Naive thymus-derived CD4-positive, alpha-beta T cell (primary cell): ENCODE data around the gene CHAT. TPM values are rescaled to one million over a fixed set of nuclear protein-coding genes. Genes with fewer than 3 reads are reported as not detected.

Experiments used
- ATAC-seq: fragments of 150-1000 bp; cut with Tn5 transposase; 2 replicates; pipeline ENCODE4 v1.10.0; 2021; ENCODE audit warnings: mild to moderate bottlenecking, moderate library complexity
- CTCF ChIA-PET: fragments of 350-600 bp; sonication (Branson Sonifier 250); formaldehyde crosslinking; loops from one replicate; lab custom pipeline; 2021; ENCODE audit warnings: antibody characterized with exemption; lab: Charles Lee
- POLR2A ChIA-PET: fragments of 350-600 bp; sonication (Branson Sonifier 250); formaldehyde crosslinking; loops from one replicate; lab custom pipeline; 2021; ENCODE audit warnings: antibody characterized with exemption, inconsistent platforms; lab: Charles Lee
- DNase-seq, 9 donors: peaks; one replicate each; pipeline versions ENCODE4 v3.0.0 to v3.0.0-alpha.2; 2020 to 2022; ENCODE audit warnings: mixed read lengths in 1 of 9
- H3K27ac ChIP-seq: one replicate; pipeline ENCODE4 v1.7.0; 2013; ENCODE audit warnings: mild to moderate bottlenecking, low read depth, low read length, moderate library complexity
- H3K27me3 ChIP-seq, 2 donors: one replicate each; pipeline ENCODE4 v1.7.0; 2013; ENCODE audit warnings: low read length in 2 of 2, mild to moderate bottlenecking in 2 of 2, moderate library complexity in 2 of 2; ENCODE audit not compliant: control insufficient read depth in 2 of 2, insufficient read depth in 2 of 2
- H3K36me3 ChIP-seq, 3 experiments: 1 replicate in 2 of 3; 2 replicates in 1 of 3; pipeline ENCODE4 v1.7.0; 2013; ENCODE audit warnings: low read length in 3 of 3, mild to moderate bottlenecking in 3 of 3, moderate library complexity in 1 of 3; ENCODE audit not compliant: insufficient read depth in 3 of 3, control insufficient read depth in 2 of 3
- H3K4me1 ChIP-seq, 2 donors: one replicate each; pipeline ENCODE4 v1.7.0; 2013; ENCODE audit warnings: low read length in 2 of 2, mild to moderate bottlenecking in 2 of 2, moderate library complexity in 1 of 2; ENCODE audit not compliant: control insufficient read depth in 2 of 2, insufficient read depth in 2 of 2
- H3K4me3 ChIP-seq: 2 replicates; pipeline ENCODE4 v1.7.0; 2013; ENCODE audit warnings: mild to moderate bottlenecking, low read length
- H3K9me3 ChIP-seq, 3 experiments: 1 replicate in 2 of 3; 2 replicates in 1 of 3; pipeline ENCODE4 v1.7.0; 2013; ENCODE audit warnings: low read length in 3 of 3; ENCODE audit not compliant: control insufficient read depth in 2 of 3
- H3K27ac Mint-ChIP-seq, 9 donors: one replicate each; pipeline ENCODE4 v1.8.0; 2020 to 2022; ENCODE audit warnings: mixed read lengths in 9 of 9, mild to moderate bottlenecking in 8 of 9, moderate library complexity in 5 of 9, inconsistent platforms in 2 of 9
- H3K27me3 Mint-ChIP-seq, 5 donors: one replicate each; pipeline ENCODE4 v1.8.0; 2021 to 2022; ENCODE audit warnings: mixed read lengths in 5 of 5, mild to moderate bottlenecking in 1 of 5
- H3K36me3 Mint-ChIP-seq, 5 donors: one replicate each; pipeline ENCODE4 v1.8.0; 2020 to 2022; ENCODE audit warnings: mixed read lengths in 5 of 5, mild to moderate bottlenecking in 3 of 5, inconsistent platforms in 1 of 5
- H3K4me1 Mint-ChIP-seq, 7 donors: one replicate each; pipeline ENCODE4 v1.8.0; 2020 to 2022; ENCODE audit warnings: mixed read lengths in 7 of 7, mild to moderate bottlenecking in 3 of 7, inconsistent platforms in 1 of 7
- H3K4me3 Mint-ChIP-seq, 10 donors: one replicate each; pipeline ENCODE4 v1.8.0; 2020 to 2022; ENCODE audit warnings: mild to moderate bottlenecking in 10 of 10, mixed read lengths in 10 of 10, moderate library complexity in 6 of 10, inconsistent platforms in 2 of 10
- H3K9me3 Mint-ChIP-seq, 11 donors: one replicate each; pipeline ENCODE4 v1.8.0; 2020 to 2022; ENCODE audit warnings: mixed read lengths in 11 of 11, mild to moderate bottlenecking in 4 of 11, inconsistent platforms in 1 of 11, moderate library complexity in 1 of 11
- intact Hi-C, 2 donors: fragments of 100-400 bp; cut with micrococcal nuclease; formaldehyde crosslinking; loops; one replicate each; pipeline ENCODE4 v1.15.1; 2023
- polyA plus RNA-seq, 2 donors: library from polyadenylated mRNA; unstranded; fragments of 300-500 nt; fragmentation: Illumina TruSeq; gene quantifications; one replicate each; pipeline ENCODE4 v1.2.3, GENCODE V29; 2021
- total RNA-seq, 6 experiments: library from RNA in 5 of 6; stranded (reverse) in 5 of 6; gene quantifications; 1 replicate in 5 of 6; 2 replicates in 1 of 6; pipeline ENCODE4 v1.2.3 and lab custom pipeline; 2021 to 2026

CHAT gene
- total and polyA plus RNA-seq, 7 experiments from 2014 or later, result not detected

DNA sequence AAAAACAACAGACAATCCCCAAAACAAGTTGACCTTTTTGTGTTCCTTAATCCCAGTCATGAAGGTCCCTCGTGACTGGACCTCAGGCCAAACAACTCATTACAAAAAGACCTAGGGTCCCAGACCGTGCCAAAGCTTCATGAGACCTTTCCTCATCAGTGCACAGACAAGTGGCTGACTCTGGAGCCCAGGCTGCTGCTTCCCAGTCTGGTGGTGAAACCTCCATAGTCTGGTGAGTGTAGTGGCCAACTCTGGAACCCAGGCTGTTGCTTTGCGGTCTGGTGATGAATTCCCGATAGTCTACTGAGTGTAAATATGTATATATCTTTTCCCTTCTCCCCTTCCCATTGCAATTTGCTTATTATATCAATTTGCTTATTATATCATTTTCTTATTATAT lies 25.9 kb upstream of the CHAT start:
- Mint-ChIP-seq H3K4me3 (no peak overlapping the region), H3K9me3 (peaks cover 0 to 12% (median 2%) of the 10 kb centered on the region in 11 donors), H3K27me3 (peaks cover 26 to 48% (median 41%) of the 10 kb centered on the region in 5 donors), H3K36me3 (no peaks in the 10 kb centered on the region), H3K4me1 (peaks cover 0 to 1% (median 0%) of the 10 kb centered on the region in 7 donors), H3K27ac (no peak overlapping the region)
- Histone ChIP-seq H3K36me3 (no peaks in the 10 kb centered on the region), H3K9me3 (no peaks in the 10 kb centered on the region), H3K4me3 (no peak overlapping the region), H3K27me3 (no peaks in the 10 kb centered on the region), H3K27ac (no peak overlapping the region), H3K4me1 (no peaks in the 10 kb centered on the region)
- ATAC-seq (no peak), DNase-seq (no peak)
- ChIA-PET CTCF (no interaction called here), POLR2A (no interaction called here)
- intact Hi-C loops, result no loop called here

DNA sequence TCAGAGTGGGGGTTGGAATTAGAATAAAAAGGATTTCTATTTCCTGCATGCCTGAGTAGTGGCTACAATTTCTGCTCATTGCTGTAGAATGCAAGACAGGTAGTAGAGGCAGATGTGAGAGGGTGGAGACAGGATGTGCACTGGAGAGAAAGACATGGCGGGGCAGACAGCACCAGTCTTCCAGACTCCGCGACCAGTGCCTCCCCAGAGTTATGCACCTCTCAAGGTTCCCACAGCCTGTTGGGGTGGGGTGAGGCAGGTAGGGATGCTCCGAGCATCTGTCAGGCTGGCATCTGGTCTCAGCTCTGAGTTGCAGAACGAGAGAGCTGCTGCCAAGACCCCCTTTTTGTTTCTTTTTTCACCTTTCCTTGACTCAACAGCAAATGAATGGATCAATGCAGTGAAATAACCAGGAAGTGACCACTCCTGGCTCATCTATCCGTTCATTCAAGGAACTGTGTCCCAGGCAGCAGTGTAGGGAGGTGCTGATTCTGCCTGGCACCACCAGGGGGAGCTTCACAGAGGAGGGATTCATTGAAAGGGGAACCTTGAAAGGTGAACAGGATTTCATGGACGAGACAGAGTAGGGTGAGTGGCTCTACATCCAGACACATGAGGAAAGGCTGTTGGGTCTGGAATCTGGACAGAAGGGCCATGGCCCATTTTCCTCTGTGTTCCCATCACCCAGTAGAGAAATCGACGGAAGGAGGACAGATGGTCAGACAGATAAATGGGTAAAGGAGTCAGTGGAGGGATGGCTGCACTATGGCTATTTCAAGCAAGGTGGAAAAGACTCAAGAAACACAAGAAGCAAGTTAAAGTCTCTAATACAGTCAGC lies 20.9 kb upstream of the CHAT start:
- Mint-ChIP-seq H3K27ac (no peak overlapping the region), H3K4me1 (peaks cover 0 to 9% (median 4%) of the 10 kb centered on the region in 7 donors), H3K27me3 (peaks cover 15 to 28% (median 26%) of the 10 kb centered on the region in 5 donors), H3K4me3 (no peak overlapping the region), H3K36me3 (no peaks in the 10 kb centered on the region), H3K9me3 (peaks cover 0 to 12% (median 3%) of the 10 kb centered on the region in 11 donors)
- Histone ChIP-seq H3K4me1 (no peaks in the 10 kb centered on the region), H3K4me3 (no peak overlapping the region), H3K27ac (no peak overlapping the region), H3K36me3 (no peaks in the 10 kb centered on the region), H3K27me3 (peaks cover 0 to 3% of the 10 kb centered on the region in 2 donors), H3K9me3 (no peaks in the 10 kb centered on the region)
- peak in 8 of 9 donors; percentile 17 to 60 (median 30) for DNase-seq
- ChIA-PET CTCF (interaction anchor here (0.6 to 0.9 kb wide), 3 partner anchors 9 to 1029 kb away, joined by 3 to 4 read pairs (median 3); no protein-coding TSS in a partner anchor), POLR2A (no interaction called here)
- ATAC-seq, result peak; percentile 81
- intact Hi-C loops, result loop anchor here in 1 of 2 donors (1.0 to 5.0 kb wide), 3 partner anchors 169 to 631 kb away; partner anchors contain the start of gene OGDHL

DNA sequence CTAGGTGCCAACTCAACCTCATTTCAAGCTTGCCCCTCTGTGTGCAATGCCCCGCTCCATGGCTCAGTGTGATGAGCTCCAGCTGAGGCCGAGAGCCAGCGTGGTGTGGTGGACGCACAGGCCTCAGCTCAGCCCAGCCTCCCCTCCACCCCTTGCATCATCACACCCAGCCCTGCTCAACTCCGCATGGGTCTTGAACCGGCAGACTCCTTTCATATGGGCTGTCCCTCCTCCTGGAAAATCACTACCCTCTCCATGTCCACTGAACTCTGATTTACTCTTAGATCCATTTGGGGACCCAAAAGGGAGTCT lies 20.3 kb upstream of the CHAT start:
- Histone ChIP-seq H3K4me1 (no peaks in the 10 kb centered on the region), H3K27ac (no peak overlapping the region), H3K9me3 (no peaks in the 10 kb centered on the region), H3K27me3 (peaks cover 0 to 3% of the 10 kb centered on the region in 2 donors), H3K36me3 (no peaks in the 10 kb centered on the region), H3K4me3 (no peak overlapping the region)
- CTCF ChIA-PET, result interaction anchor here (0.6 to 0.9 kb wide), 3 partner anchors 8 to 1029 kb away, joined by 3 to 4 read pairs (median 3); no protein-coding TSS in a partner anchor
- Mint-ChIP-seq H3K9me3 (peaks cover 0 to 12% (median 3%) of the 10 kb centered on the region in 11 donors), H3K4me3 (no peak overlapping the region), H3K27ac (no peak overlapping the region), H3K36me3 (no peaks in the 10 kb centered on the region), H3K4me1 (peaks cover 0 to 9% (median 4%) of the 10 kb centered on the region in 7 donors), H3K27me3 (peaks cover 12 to 28% (median 23%) of the 10 kb centered on the region in 5 donors)
- DNase-seq, result no peak
- intact Hi-C loops, result loop anchor here in 1 of 2 donors (1.0 to 5.0 kb wide), 3 partner anchors 169 to 631 kb away; partner anchors contain the start of gene OGDHL
- ATAC-seq, result no peak
- POLR2A ChIA-PET, result no interaction called here

DNA sequence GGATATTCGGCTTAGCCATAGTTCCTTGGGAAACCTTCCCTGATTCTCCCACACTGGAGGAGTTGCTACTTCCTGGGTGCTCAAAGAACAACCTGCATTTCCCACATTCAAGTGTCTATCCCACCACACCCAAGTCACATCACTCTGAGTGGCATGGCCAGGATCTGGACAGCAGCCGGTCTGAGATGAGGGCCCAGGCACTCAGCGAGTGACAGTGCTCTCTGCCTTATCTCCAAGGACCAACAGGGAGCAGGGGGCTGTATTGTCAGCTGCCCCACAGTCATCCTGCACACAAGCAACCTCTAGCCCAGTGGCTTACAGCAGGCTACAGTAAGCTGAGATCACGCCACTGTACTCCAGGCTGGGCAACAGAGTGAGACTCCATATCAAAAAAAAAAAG lies 19.8 kb upstream of the CHAT start:
- Histone ChIP-seq H3K9me3 (no peaks in the 10 kb centered on the region), H3K4me3 (no peak overlapping the region), H3K27me3 (peaks cover 0 to 3% of the 10 kb centered on the region in 2 donors), H3K27ac (no peak overlapping the region), H3K4me1 (no peaks in the 10 kb centered on the region), H3K36me3 (no peaks in the 10 kb centered on the region)
- Mint-ChIP-seq H3K27ac (no peak overlapping the region), H3K4me1 (peaks cover 0 to 9% (median 4%) of the 10 kb centered on the region in 7 donors), H3K36me3 (no peaks in the 10 kb centered on the region), H3K9me3 (peaks cover 0 to 11% (median 3%) of the 10 kb centered on the region in 11 donors), H3K27me3 (peaks cover 12 to 28% (median 23%) of the 10 kb centered on the region in 5 donors), H3K4me3 (no peak overlapping the region)
- ChIA-PET CTCF (interaction anchor here (0.6 kb wide), 1 partner anchor 1028 kb away, joined by 3 read pairs; no protein-coding TSS in a partner anchor), POLR2A (no interaction called here)
- ATAC-seq, result no peak
- intact Hi-C loops, result loop anchor here in 1 of 2 donors (1.0 to 5.0 kb wide), 4 partner anchors 168 to 681 kb away; partner anchors contain the start of gene OGDHL
- no peak for DNase-seq

DNA sequence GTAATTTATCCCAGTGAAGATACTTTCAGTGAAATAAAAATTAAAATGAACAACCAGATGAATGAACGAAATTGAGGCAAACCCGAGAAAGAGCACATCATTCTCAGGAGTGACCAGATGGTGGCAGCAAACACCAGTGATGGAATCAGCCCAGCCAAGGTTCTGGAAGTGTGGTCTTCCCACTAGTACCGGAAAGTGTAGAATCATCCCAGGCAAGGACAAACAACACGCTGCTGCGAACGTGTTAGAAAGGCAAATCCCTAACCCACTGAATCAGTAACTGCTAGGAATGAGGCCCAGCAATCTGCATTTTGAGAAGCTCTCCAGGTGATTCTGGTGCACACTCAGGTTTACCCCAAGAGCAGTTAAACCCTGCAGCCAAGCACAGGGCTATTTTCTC lies 19.2 kb upstream of the CHAT start:
- no peak overlapping the region for H3K4me3 ChIP-seq
- H3K4me1 Mint-ChIP-seq, result peaks cover 0 to 9% (median 4%) of the 10 kb centered on the region in 7 donors
- DNase-seq (peak in 1 of 9 donors; percentile 7), ATAC-seq (no peak)
- ChIA-PET CTCF (no interaction called here), POLR2A (no interaction called here)
- intact Hi-C loops, result loop anchor here in 1 of 2 donors (1.0 to 5.0 kb wide), 3 partner anchors 168 to 681 kb away; partner anchors contain the start of gene OGDHL
- H3K4me1 ChIP-seq, result no peaks in the 10 kb centered on the region
- peaks cover 0 to 5% (median 0%) of the 10 kb centered on the region in 11 donors for H3K9me3 Mint-ChIP-seq
- no peak overlapping the region for H3K27ac Mint-ChIP-seq
- H3K27me3 ChIP-seq, result peaks cover 0 to 3% of the 10 kb centered on the region in 2 donors
- no peaks in the 10 kb centered on the region for H3K9me3 ChIP-seq
- H3K27me3 Mint-ChIP-seq, result peaks cover 12 to 28% (median 23%) of the 10 kb centered on the region in 5 donors
- no peak overlapping the region for H3K27ac ChIP-seq
- H3K36me3 ChIP-seq, result no peaks in the 10 kb centered on the region
- H3K36me3 Mint-ChIP-seq, result no peaks in the 10 kb centered on the region
- no peak overlapping the region for H3K4me3 Mint-ChIP-seq

DNA sequence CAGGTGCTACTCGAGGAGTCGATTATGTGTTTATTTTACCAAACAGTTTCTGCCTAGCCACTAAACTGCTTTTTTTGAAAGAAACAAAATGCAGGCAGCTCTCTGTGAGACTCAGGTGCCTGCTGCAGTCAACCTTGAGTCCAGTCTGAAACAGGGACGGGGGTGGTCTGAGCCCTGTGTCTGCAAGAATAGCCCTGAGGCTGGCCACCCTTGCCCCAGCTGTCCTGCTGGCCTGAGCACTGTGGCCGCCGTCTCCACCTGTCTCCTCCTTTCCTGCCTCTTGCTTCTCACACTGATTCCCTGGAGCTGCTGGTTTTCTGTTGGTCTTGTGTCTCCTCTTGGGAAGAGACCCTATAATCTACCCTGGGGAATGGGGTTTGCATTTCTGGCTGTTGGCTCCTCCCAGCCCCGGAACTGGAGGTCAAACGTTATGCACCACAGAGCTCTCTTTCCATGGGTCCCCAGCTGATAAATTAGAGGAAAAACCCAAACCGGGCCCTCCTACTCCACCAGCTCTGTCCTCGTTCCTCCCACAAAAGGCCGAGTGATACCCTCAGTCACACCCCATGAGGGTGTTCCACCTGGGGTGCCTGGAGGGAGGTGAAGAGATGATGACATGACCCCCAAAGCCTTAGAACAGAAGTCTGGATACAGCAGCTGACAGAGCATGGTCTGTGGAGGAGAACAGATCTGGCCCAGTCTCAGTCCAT lies 18.7 kb upstream of the CHAT start:
- no peaks in the 10 kb centered on the region for H3K9me3 ChIP-seq

More for the DNA sequence above, 18.7 kb upstream of the CHAT start:
- H3K4me1 ChIP-seq, result no peaks in the 10 kb centered on the region
- DNase-seq, result no peak
- ChIA-PET CTCF (no interaction called here), POLR2A (no interaction called here)
- H3K36me3 ChIP-seq, result no peaks in the 10 kb centered on the region
- Mint-ChIP-seq H3K36me3 (no peaks in the 10 kb centered on the region), H3K4me1 (peaks cover 0 to 9% (median 4%) of the 10 kb centered on the region in 7 donors), H3K27ac (no peak overlapping the region), H3K9me3 (peaks cover 0 to 2% (median 0%) of the 10 kb centered on the region in 11 donors), H3K4me3 (no peak overlapping the region), H3K27me3 (peaks cover 12 to 27% (median 21%) of the 10 kb centered on the region in 5 donors)
- no peak overlapping the region for H3K4me3 ChIP-seq
- intact Hi-C loops, result no loop called here
- peaks cover 0 to 3% of the 10 kb centered on the region in 2 donors for H3K27me3 ChIP-seq
- no peak overlapping the region for H3K27ac ChIP-seq
- ATAC-seq, result no peak
